Small intestine (tissue), 7 donors: Measurements from ENCODE around the gene GDF7. TPM values are rescaled to one million over a fixed set of nuclear protein-coding genes. Genes with fewer than 3 reads are reported as not detected.

ENCODE experiments used
- DNase-seq, 2 donors: peaks; one replicate each; pipeline versions ENCODE4 v3.0.0 to v3.0.0-alpha.2; 2013
- FAIRE-seq: peaks from 2 replicates; lab custom pipeline; 2012; peaks lifted over from hg19 to GRCh38; lab: Jason Lieb, UNC
- H3K27ac ChIP-seq, 3 donors: one replicate each; pipeline ENCODE4 v1.5.1; 2013; ENCODE audit warnings: low read length in 2 of 3, mild to moderate bottlenecking in 2 of 3, control low read depth in 1 of 3, inconsistent platforms in 1 of 3, low read depth in 1 of 3, moderate library complexity in 1 of 3
- H3K27me3 ChIP-seq, 3 donors: one replicate each; pipeline ENCODE4 v1.6.1; 2013; ENCODE audit warnings: low read length in 3 of 3, inconsistent platforms in 1 of 3; ENCODE audit not compliant: control insufficient read depth in 3 of 3, insufficient read depth in 3 of 3
- H3K36me3 ChIP-seq, 3 donors: one replicate each; pipeline ENCODE4 v1.6.1; 2013; ENCODE audit warnings: low read length in 3 of 3, inconsistent platforms in 1 of 3, low read depth in 1 of 3, mild to moderate bottlenecking in 1 of 3, moderate library complexity in 1 of 3; ENCODE audit not compliant: control insufficient read depth in 3 of 3, insufficient read depth in 2 of 3
- H3K4me1 ChIP-seq, 3 donors: one replicate each; pipeline ENCODE4 v1.6.1; 2013; ENCODE audit warnings: low read length in 2 of 3, inconsistent platforms in 1 of 3, low read depth in 1 of 3, mild to moderate bottlenecking in 1 of 3, moderate library complexity in 1 of 3; ENCODE audit not compliant: control insufficient read depth in 3 of 3, insufficient read depth in 2 of 3
- H3K4me3 ChIP-seq, 3 donors: one replicate each; pipeline ENCODE4 v1.5.1; 2013; ENCODE audit warnings: low read length in 3 of 3, control low read depth in 1 of 3, inconsistent platforms in 1 of 3, low read depth in 1 of 3, mild to moderate bottlenecking in 1 of 3, moderate library complexity in 1 of 3
- H3K9me3 ChIP-seq, 2 donors: one replicate each; pipeline ENCODE4 v1.6.1; 2013; ENCODE audit warnings: low read depth in 1 of 2, low read length in 1 of 2; ENCODE audit not compliant: control insufficient read depth in 2 of 2, insufficient read depth in 1 of 2
- WGBS, 3 donors: extraction: QIAGEN DNeasy Blood & Tissue Kit; methylation state at CpG; one replicate each; pipeline ENCODE4 v1.1.7; 2013; 5-methylcytosine and 5-hydroxymethylcytosine counted together
- polyA plus RNA-seq, 4 donors: library from polyadenylated mRNA; stranded (reverse) in 3 of 4; unstranded in 1 of 4; fragments of 200-250 nt in 3 of 4; fragments of 120-200 nt in 1 of 4; gene quantifications; one replicate each; pipeline versions ENCODE4 v1.2.1 to v1.2.3, GENCODE V29; 2013
- donor health status: healthy with polysubstance abuse.
- donor health status: control.
- donor health status: control.
- donor health status: Bipolar disorder and iron deficiency.
- donor health status: healthy.

GDF7 gene
- polyA plus RNA-seq, 4 donors: 0.16 TPM; not detected in 2

GRCh38 chr2:20680744-20681375 is 13.9 kb downstream of the GDF7 start:
- no peaks in the 10 kb centered on the region for H3K9me3 ChIP-seq
- H3K4me3 ChIP-seq: no peak overlapping the region
- H3K27me3 ChIP-seq: no peaks in the 10 kb centered on the region
- H3K27ac ChIP-seq: no peak overlapping the region
- 90 to 94% (median 92%) methylated on average over 10 of the region's 10 CpGs for WGBS, 3 donors
- H3K36me3 ChIP-seq: peaks cover 0 to 45% (median 2%) of the 10 kb centered on the region in 3 donors
- DNase-seq (no peak), FAIRE-seq (no peak)
- H3K4me1 ChIP-seq: peaks cover 0 to 8% (median 0%) of the 10 kb centered on the region in 3 donors

DNA sequence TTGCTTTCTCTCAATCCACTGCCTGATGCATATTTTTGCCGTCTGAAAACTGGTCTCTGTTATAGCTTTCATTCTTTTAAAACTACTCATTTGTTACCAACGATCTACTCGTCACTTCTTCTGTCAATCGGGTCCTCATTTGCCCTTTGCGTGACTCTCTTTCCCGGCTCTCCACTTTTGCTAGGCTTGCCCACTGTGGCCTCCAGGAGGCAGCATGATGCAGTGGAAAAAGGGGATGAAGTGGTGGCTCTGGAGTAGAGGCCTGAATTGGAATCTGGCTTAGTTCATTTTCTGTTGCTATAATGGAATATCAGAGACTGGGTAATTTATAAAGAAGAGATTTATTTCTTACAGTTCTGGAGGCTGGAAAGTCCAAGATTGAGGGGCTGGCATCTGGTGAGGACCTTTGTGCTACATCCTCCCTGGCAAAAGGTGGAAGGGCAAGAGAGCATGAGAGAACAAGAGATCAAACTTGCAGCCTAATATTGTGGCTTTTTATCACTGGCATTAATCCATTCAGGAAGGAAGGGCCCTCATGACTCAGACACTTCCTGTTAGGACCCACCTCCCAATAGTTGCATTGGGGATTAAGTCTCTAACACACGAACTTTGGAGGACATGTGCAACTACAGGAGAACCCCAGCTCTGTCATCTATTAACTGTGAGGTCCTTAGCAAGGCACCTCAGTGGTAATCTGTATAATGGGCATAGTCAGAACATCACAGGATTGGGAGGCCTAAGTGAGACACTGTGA is 15.4 kb downstream of the GDF7 start:
- DNase-seq: peak in 1 of 2 donors; percentile 24

DNA sequence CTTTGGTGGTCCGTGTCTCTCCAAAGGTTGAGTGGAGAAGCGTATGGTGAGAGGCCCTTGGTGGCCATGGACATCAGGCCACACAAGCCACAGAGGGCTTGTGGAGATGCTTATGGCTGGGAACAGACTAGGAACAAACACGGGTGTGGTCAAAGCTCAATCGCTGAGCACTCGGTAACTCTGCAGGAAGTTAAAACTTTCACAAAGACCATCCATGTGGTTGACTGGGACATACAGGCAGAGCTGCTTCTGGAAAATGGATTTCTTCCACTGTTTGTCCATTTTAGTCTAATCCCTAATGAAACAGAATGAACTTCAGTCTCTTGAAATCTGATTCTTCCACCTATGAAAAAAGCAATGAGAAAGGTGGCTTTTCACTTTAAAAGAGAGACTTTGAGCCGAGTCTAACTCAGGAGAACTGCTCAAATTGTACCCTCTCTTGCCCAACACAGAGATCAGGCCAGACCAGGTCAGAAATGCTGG is 17.7 kb downstream of the GDF7 start:
- Histone ChIP-seq H3K4me1 (no peaks in the 10 kb centered on the region), H3K9me3 (peaks cover 0 to 3% of the 10 kb centered on the region in 2 donors), H3K27ac (no peak overlapping the region), H3K36me3 (peaks cover 0 to 42% (median 2%) of the 10 kb centered on the region in 3 donors), H3K27me3 (no peaks in the 10 kb centered on the region), H3K4me3 (no peak overlapping the region)
- 81 to 90% (median 85%) methylated on average over 6 of the region's 6 CpGs for WGBS, 3 donors
- FAIRE-seq (no peak), DNase-seq (no peak)

More for the DNA sequence above, 15.4 kb downstream of the GDF7 start:
- Histone ChIP-seq H3K36me3 (peaks cover 0 to 50% (median 2%) of the 10 kb centered on the region in 3 donors), H3K4me3 (no peak overlapping the region), H3K27ac (no peak overlapping the region), H3K9me3 (no peaks in the 10 kb centered on the region), H3K4me1 (no peaks in the 10 kb centered on the region), H3K27me3 (no peaks in the 10 kb centered on the region)
- no peak for FAIRE-seq
- 78 to 86% (median 83%) methylated on average over 7 of the region's 7 CpGs for WGBS, 3 donors

DNA sequence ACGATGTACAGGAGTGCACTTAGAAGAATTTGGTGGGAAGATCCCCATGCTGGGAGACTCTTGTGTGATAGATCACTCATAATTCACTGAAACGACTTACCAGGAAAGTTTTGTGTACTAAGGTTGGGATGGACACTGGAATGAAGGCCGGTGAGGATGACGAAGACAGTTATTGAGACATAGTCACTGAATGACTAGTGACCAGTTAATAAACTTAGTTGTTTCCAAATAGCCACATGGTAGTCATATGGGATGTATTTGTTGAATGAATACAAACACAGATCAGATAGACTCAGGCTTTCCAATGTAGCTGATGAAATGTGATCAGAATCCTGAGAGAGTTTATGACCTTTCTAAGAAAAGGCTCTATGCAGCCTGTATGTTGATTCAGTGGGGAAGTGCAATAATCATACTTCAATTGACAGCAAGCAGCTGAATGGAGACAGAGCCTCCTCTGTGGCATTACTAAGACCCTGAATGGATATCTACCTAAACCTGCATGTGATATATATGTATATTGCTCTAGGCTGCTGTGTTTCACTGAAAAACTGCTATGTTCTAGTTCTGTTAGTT is 20.4 kb downstream of the GDF7 start:
- Histone ChIP-seq H3K4me3 (no peak overlapping the region), H3K4me1 (no peaks in the 10 kb centered on the region), H3K27me3 (no peaks in the 10 kb centered on the region), H3K27ac (no peak overlapping the region), H3K9me3 (peaks cover 0 to 3% of the 10 kb centered on the region in 2 donors), H3K36me3 (peaks cover 0 to 24% (median 2%) of the 10 kb centered on the region in 3 donors)
- DNase-seq: no peak
- WGBS, 3 donors: 95 to 97% (median 95%) methylated on average over 4 of the region's 4 CpGs
- FAIRE-seq: no peak

GRCh38 chr2:20689428-20690264 is 22.7 kb downstream of the GDF7 start:
- H3K27ac ChIP-seq: no peak overlapping the region
- no peaks in the 10 kb centered on the region for H3K27me3 ChIP-seq
- H3K36me3 ChIP-seq: peaks cover 0 to 21% (median 0%) of the 10 kb centered on the region in 3 donors
- 63 to 82% (median 74%) methylated on average over 11 of the region's 11 CpGs for WGBS, 3 donors
- no peak overlapping the region for H3K4me3 ChIP-seq
- peaks cover 0 to 3% of the 10 kb centered on the region in 2 donors for H3K9me3 ChIP-seq
- FAIRE-seq: no peak
- peak in 1 of 2 donors; percentile 23 for DNase-seq
- H3K4me1 ChIP-seq: no peaks in the 10 kb centered on the region

DNA sequence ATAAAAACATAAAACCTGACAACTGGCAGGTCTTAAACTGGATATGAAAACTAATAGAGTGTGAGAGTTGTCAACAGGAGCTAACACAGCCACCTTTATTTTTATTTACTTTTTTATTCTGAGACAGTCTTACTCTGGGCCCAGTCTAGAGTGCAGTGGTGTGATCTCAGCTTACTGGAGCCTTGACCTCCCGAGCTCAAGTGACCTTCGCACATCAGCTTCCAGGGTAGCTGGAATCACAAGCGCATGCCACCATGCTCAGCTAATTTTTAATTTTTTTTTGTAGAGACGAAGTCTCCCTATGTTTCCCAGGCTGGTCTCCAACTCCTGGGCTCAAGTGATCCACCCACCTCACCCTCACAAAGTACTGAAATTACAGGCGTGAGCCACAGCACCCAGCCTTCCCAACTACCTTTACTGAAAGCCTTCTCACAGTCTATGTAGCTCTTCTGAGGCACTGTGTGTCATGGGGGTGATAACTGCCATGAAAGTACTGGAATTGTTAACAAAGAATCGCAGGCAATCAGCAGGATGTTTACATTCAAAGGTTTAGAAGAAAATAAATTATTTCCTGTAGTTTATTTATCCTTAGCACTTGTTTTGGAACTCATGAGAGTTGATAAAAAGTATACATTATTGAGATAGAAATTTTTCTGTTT is 24.3 kb downstream of the GDF7 start:
- no peak overlapping the region for H3K27ac ChIP-seq
- no peak overlapping the region for H3K4me3 ChIP-seq
- no peaks in the 10 kb centered on the region for H3K27me3 ChIP-seq
- no peaks in the 10 kb centered on the region for H3K4me1 ChIP-seq
- FAIRE-seq (no peak), DNase-seq (no peak)
- peaks cover 0 to 3% of the 10 kb centered on the region in 2 donors for H3K9me3 ChIP-seq
- 79 to 89% (median 87%) methylated on average over 6 of the region's 6 CpGs for WGBS, 3 donors
- peaks cover 0 to 26% (median 0%) of the 10 kb centered on the region in 3 donors for H3K36me3 ChIP-seq

DNA sequence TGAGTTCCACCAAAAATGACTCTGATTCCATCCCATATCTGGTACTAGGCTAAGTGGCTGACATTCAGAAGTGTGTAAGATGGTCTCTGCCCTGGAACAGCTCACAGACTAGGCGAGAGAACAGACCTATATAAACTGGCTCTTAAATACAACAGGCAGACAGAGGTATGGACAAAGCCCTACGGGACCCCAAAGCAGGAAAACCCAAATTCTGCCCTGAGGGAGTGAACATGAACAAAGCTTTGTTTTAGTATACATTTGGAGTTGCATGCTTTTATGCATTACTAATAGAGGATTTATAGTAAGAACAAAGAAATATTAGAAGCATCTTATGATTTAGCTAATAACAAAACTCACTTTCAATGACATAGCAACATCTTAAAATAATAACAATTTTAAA is 25.1 kb downstream of the GDF7 start:
- Histone ChIP-seq H3K9me3 (peaks cover 0 to 3% of the 10 kb centered on the region in 2 donors), H3K4me3 (no peak overlapping the region), H3K36me3 (peaks cover 0 to 27% (median 0%) of the 10 kb centered on the region in 3 donors), H3K4me1 (no peaks in the 10 kb centered on the region), H3K27me3 (no peaks in the 10 kb centered on the region), H3K27ac (no peak overlapping the region)
- DNase-seq (no peak), FAIRE-seq (no peak)
- 94 to 99% (median 98%) methylated on average over 2 of the region's 2 CpGs for WGBS, 3 donors
